Panc1 (cell line): ENCODE data around the gene HOXA10.

Experiments
- CTCF ChIP-seq: fragments of 450-650 bp; IDR thresholded peaks from 2 replicates; pipeline ENCODE4 v1.5.1; 2017; ENCODE audit warnings: mild to moderate bottlenecking
- POLR2AphosphoS5 ChIP-seq: IDR thresholded peaks from 2 replicates; pipeline ENCODE4 v1.6.1; 2012; ENCODE audit warnings: mild to moderate bottlenecking, low read depth, low read length, moderate library complexity
- REST ChIP-seq, 2 experiments: IDR thresholded peaks; 2 replicates each; pipeline ENCODE4 v1.6.1; 2011 to 2012; ENCODE audit warnings: low read depth in 2 of 2, control low read depth in 1 of 2, low read length in 1 of 2, mild to moderate bottlenecking in 1 of 2, moderate library complexity in 1 of 2; ENCODE audit not compliant: insufficient read depth in 1 of 2
- SIN3A ChIP-seq: IDR thresholded peaks from 2 replicates; pipeline ENCODE4 v1.6.1; 2012; ENCODE audit warnings: low read depth, mild to moderate bottlenecking, low read length, moderate library complexity, borderline replicate concordance; ENCODE audit not compliant: insufficient read depth
- TCF7L2 ChIP-seq: IDR thresholded peaks from 2 replicates; pipeline ENCODE4 v1.6.1; 2011; ENCODE audit warnings: mild to moderate bottlenecking, low read depth, low read length, inconsistent platforms

- TF ChIP-seq REST (IDR thresholded peaks at IDR 0.05; ENCODE audit: insufficient read depth in 1 of 2, low read depth in 2 of 2, low read length in 1 of 2) (no peak), CTCF (no peak), POLR2AphosphoS5 (no peak), SIN3A (no peak), TCF7L2 (no peak)
Observed at GRCh38 chr7:27192546-27193334, 18.6 kb upstream of the HOXA10 start.
